Measurements from ENCODE around the gene ST3GAL6. TPM values are rescaled to one million over a fixed set of nuclear protein-coding genes. Genes with fewer than 3 reads are reported as not detected.

ST3GAL6 gene
- total RNA-seq, 1 donor from 2014 or later: 29.4 TPM

GRCh38 chr3:98808071-98808470 is 44.9 kb downstream of the ST3GAL6 start:
- H3K9me3 ChIP-seq: no peaks in the 10 kb centered on the region
- no peak overlapping the region for H3K27ac ChIP-seq
- no peak overlapping the region for H3K4me3 ChIP-seq
- intact Hi-C loops (cut with DNase I): loop anchor here (10.0 kb wide), 1 partner anchor 213 kb away; the partner anchor contains the start of gene CPOX
- peaks cover 40% of the 10 kb centered on the region for H3K36me3 ChIP-seq
- H3K4me1 ChIP-seq: peaks cover 5% of the 10 kb centered on the region
- DNase-seq (no peak), ATAC-seq (no peak)
- H3K27me3 ChIP-seq: no peaks in the 10 kb centered on the region
- TF ChIP-seq, protein P1, sequence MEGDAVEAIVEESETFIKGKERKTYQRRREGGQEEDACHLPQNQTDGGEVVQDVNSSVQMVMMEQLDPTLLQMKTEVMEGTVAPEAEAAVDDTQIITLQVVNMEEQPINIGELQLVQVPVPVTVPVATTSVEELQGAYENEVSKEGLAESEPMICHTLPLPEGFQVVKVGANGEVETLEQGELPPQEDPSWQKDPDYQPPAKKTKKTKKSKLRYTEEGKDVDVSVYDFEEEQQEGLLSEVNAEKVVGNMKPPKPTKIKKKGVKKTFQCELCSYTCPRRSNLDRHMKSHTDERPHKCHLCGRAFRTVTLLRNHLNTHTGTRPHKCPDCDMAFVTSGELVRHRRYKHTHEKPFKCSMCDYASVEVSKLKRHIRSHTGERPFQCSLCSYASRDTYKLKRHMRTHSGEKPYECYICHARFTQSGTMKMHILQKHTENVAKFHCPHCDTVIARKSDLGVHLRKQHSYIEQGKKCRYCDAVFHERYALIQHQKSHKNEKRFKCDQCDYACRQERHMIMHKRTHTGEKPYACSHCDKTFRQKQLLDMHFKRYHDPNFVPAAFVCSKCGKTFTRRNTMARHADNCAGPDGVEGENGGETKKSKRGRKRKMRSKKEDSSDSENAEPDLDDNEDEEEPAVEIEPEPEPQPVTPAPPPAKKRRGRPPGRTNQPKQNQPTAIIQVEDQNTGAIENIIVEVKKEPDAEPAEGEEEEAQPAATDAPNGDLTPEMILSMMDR (IDR thresholded peaks at IDR 0.05): no peak

DNA sequence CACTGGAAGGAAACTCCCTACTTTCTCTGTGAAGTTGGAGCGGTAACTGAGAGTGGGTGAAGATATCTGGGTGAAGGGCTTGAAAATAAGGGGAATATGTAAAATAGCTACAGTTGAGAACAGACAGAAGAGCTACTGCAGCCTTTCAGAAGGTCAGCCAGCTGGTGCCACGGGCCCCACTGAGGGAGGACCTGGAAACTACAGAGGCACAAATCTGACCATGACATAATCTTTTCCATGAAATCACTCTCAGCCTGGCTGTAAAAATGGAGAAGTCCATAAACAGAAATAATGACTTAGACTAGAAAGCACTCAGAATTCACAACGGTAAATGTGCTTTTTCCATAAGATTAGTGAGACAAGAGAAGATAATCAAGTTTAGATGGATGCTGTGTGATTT is 46.4 kb downstream of the ST3GAL6 start:
- ATAC-seq (peak; percentile 62), DNase-seq (no peak)

GRCh38 chr3:98811048-98811447 is 47.9 kb downstream of the ST3GAL6 start:
- Histone ChIP-seq H3K27ac (no peak overlapping the region), H3K9me3 (no peaks in the 10 kb centered on the region), H3K4me1 (peaks cover 5% of the 10 kb centered on the region), H3K36me3 (peaks cover 27% of the 10 kb centered on the region), H3K4me3 (no peak overlapping the region), H3K27me3 (no peaks in the 10 kb centered on the region)
- DNase-seq (no peak), ATAC-seq (peak; percentile 42)
- TF ChIP-seq, protein P1 (IDR thresholded peaks at IDR 0.05): no peak
- intact Hi-C loops (cut with DNase I): no loop called here

More for the DNA sequence above, 46.4 kb downstream of the ST3GAL6 start:
- Histone ChIP-seq H3K9me3 (no peaks in the 10 kb centered on the region), H3K36me3 (peaks cover 40% of the 10 kb centered on the region), H3K4me1 (peaks cover 5% of the 10 kb centered on the region), H3K27ac (no peak overlapping the region), H3K27me3 (no peaks in the 10 kb centered on the region), H3K4me3 (no peak overlapping the region)
- intact Hi-C loops (cut with DNase I): loop anchor here (10.0 kb wide), 1 partner anchor 215 kb away; the partner anchor contains the start of gene CPOX
- TF ChIP-seq, protein P1 (IDR thresholded peaks at IDR 0.05): no peak

GRCh38 chr3:98812851-98813374 is 49.8 kb downstream of the ST3GAL6 start:
- no peaks in the 10 kb centered on the region for H3K9me3 ChIP-seq
- TF ChIP-seq, protein P1 (IDR thresholded peaks at IDR 0.05): peak; percentile 71
- peak; percentile 74 for ATAC-seq
- H3K4me3 ChIP-seq: no peak overlapping the region
- H3K27me3 ChIP-seq: no peaks in the 10 kb centered on the region
- peaks cover 22% of the 10 kb centered on the region for H3K36me3 ChIP-seq
- peak; percentile 68 for DNase-seq
- intact Hi-C loops (cut with DNase I): no loop called here
- peaks cover 5% of the 10 kb centered on the region for H3K4me1 ChIP-seq
- H3K27ac ChIP-seq: no peak overlapping the region

GRCh38 chr3:98814817-98815420 is 51.8 kb downstream of the ST3GAL6 start:
- Histone ChIP-seq H3K27me3 (no peaks in the 10 kb centered on the region), H3K4me1 (peaks cover 5% of the 10 kb centered on the region), H3K4me3 (no peak overlapping the region), H3K36me3 (peaks cover 22% of the 10 kb centered on the region), H3K27ac (no peak overlapping the region), H3K9me3 (no peaks in the 10 kb centered on the region)
- TF ChIP-seq, protein P1 (IDR thresholded peaks at IDR 0.05): no peak
- ATAC-seq (no peak), DNase-seq (no peak)
- intact Hi-C loops (cut with DNase I): loop anchor here (5.0 kb wide), 1 partner anchor 177 kb away; no protein-coding TSS in a partner anchor
